ENCODE results near the gene LRRC14B. TPM values are rescaled to one million over a fixed set of nuclear protein-coding genes. Genes with fewer than 3 reads are reported as not detected.

LRRC14B gene
- total and polyA plus RNA-seq, 2 experiments from 2014 or later, result not detected

GRCh38 chr5:189486-189885 lies 1.8 kb upstream of the LRRC14B start (continued):
- TF ChIP-seq REST (IDR thresholded peaks at IDR 0.05; ENCODE audit: unreplicated experiment), result no peak

- Histone ChIP-seq H4K20me1 (replicated peaks; ENCODE audit: insufficient read depth) (no peaks in the 10 kb centered on the region; the same call in 1 of the 2 replicates), H3K9me2 (ENCODE audit: insufficient read depth) (no peaks in the 10 kb centered on the region), H3K4me2 (no peak overlapping the region), H3F3A (replicated peaks; ENCODE audit: low read depth) (0 out of 2 replicates have a peak, but pooled peaks cover 2% of the 10 kb centered on the region), H3K36me3 (ENCODE audit: insufficient read depth) (no peaks in the 10 kb centered on the region), H2AFZ (no peak overlapping the region), H3K4me3 (no peak overlapping the region), H3K27ac (ENCODE audit: low read depth) (no peak overlapping the region), H3K27me3 (ENCODE audit: insufficient read depth) (no peaks in the 10 kb centered on the region), H3K4me1 (ENCODE audit: insufficient read depth) (no peaks in the 10 kb centered on the region; the same call in 1 of the 2 replicates), H3K79me2 (replicated peaks; ENCODE audit: insufficient read depth) (no peaks in the 10 kb centered on the region)
- Mint-ChIP-seq H3K27me3 (ENCODE audit: insufficient read depth, low read depth, poor library complexity) (peaks cover 16% of the 10 kb centered on the region), H3K36me3 (ENCODE audit: low read depth) (no peaks in the 10 kb centered on the region; the same call in 2 of the 3 replicates), H3K27ac (no peak overlapping the region), H3K9me3 (no peaks in the 10 kb centered on the region; the same call in 2 of the 3 replicates), H3K4me3 (no peak overlapping the region), H3K4me1 (peaks cover 16% of the 10 kb centered on the region)
- ATAC-seq, result no peak
- DNase-seq (ENCODE audit: low spot score), result no peak
- TF ChIP-seq ZNF462 (CRISPR knock-in tag; IDR thresholded peaks at IDR 0.05) (no peak), ZNF331 (CRISPR knock-in tag; IDR thresholded peaks at IDR 0.05; ENCODE audit: low read depth) (no peak), ETS1 (IDR thresholded peaks at IDR 0.05) (no peak), REST (IDR thresholded peaks at IDR 0.05; ENCODE audit: unreplicated experiment) (no peak), EZH2 (IDR thresholded peaks at IDR 0.05; ENCODE audit: low read depth, unreplicated experiment) (no peak), EZH2phosphoT487 (IDR thresholded peaks at IDR 0.05; ENCODE audit: unreplicated experiment) (no peak), CREB1 (CRISPR knock-in tag; IDR thresholded peaks at IDR 0.05; ENCODE audit: low read depth) (no peak)
- TF ChIP-seq, protein P1, sequence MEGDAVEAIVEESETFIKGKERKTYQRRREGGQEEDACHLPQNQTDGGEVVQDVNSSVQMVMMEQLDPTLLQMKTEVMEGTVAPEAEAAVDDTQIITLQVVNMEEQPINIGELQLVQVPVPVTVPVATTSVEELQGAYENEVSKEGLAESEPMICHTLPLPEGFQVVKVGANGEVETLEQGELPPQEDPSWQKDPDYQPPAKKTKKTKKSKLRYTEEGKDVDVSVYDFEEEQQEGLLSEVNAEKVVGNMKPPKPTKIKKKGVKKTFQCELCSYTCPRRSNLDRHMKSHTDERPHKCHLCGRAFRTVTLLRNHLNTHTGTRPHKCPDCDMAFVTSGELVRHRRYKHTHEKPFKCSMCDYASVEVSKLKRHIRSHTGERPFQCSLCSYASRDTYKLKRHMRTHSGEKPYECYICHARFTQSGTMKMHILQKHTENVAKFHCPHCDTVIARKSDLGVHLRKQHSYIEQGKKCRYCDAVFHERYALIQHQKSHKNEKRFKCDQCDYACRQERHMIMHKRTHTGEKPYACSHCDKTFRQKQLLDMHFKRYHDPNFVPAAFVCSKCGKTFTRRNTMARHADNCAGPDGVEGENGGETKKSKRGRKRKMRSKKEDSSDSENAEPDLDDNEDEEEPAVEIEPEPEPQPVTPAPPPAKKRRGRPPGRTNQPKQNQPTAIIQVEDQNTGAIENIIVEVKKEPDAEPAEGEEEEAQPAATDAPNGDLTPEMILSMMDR (conservative IDR thresholded peaks at IDR 0.05; ENCODE audit: low read depth in 2 of 2), result no peak
Measured at GRCh38 chr5:189976-190365, 1.3 kb upstream of the LRRC14B start.

Measured in GM23338 (cell line).